NCI-H1417 (cell line): ENCODE data around the gene ARID5A.
"Not testable (repeated sequence)": the region's sequence is repeated elsewhere in the genome, so short reads cannot be mapped to it uniquely, and the experiment has no call there.

Experiments used
- DNase-seq, 3 experiments: peaks; one replicate each; lab custom pipeline; 2025; lab: John Stamatoyannopoulos, UW

ARID5A gene

GRCh38 chr2:96536445-96537065, at the start of gene ARID5A:
ARID5A (plus strand) TSS chr2:96536752; CDS start chr2:96536827, 75 bp downstream.
- DNase-seq = peak; percentile 79 to 89 (median 82)

GRCh38 chr2:96489261-96489660, 47.3 kb upstream of the ARID5A start:
- DNase-seq = no peak

- no peak for DNase-seq
Measured at GRCh38 chr2:96489663-96490062, 46.9 kb upstream of the ARID5A start.

- no peak for DNase-seq
Measured at GRCh38 chr2:96491860-96492497, 44.6 kb upstream of the ARID5A start.

- DNase-seq = no peak
Measured at GRCh38 chr2:96493072-96493471, 43.5 kb upstream of the ARID5A start.

- no peak for DNase-seq
Measured at GRCh38 chr2:96494188-96494587, 42.4 kb upstream of the ARID5A start.

GRCh38 chr2:96495982-96496629, 40.4 kb upstream of the ARID5A start:
- no peak for DNase-seq

GRCh38 chr2:96498021-96498431, 38.5 kb upstream of the ARID5A start:
- peak in 1 of 3 experiments; percentile 6 for DNase-seq

- DNase-seq = not testable (repeated sequence)
Measured at GRCh38 chr2:96498611-96499010, 37.9 kb upstream of the ARID5A start.

GRCh38 chr2:96499061-96499960, 37.2 kb upstream of the ARID5A start:
- DNase-seq = no peak

GRCh38 chr2:96500385-96501066, 36.0 kb upstream of the ARID5A start:
- DNase-seq = no peak

GRCh38 chr2:96501471-96501874, 35.1 kb upstream of the ARID5A start:
- DNase-seq = no peak

GRCh38 chr2:96501886-96502810, 34.4 kb upstream of the ARID5A start:
- no peak for DNase-seq

- no peak for DNase-seq
Measured at GRCh38 chr2:96502891-96503636, 33.5 kb upstream of the ARID5A start.

- no peak for DNase-seq
Measured at GRCh38 chr2:96503637-96504243, 32.8 kb upstream of the ARID5A start.

- no peak for DNase-seq
Measured at GRCh38 chr2:96505231-96505889, 31.2 kb upstream of the ARID5A start, which contains the start of gene NEURL3. NEURL3 (minus strand) TSS chr2:96505357; CDS start chr2:96505286, 71 bp downstream.

GRCh38 chr2:96506016-96506906, 30.3 kb upstream of the ARID5A start:
- DNase-seq = no peak

- DNase-seq = no peak
Measured at GRCh38 chr2:96506907-96507240, 29.7 kb upstream of the ARID5A start.
